ENCODE measurements around the gene RNF151. TPM values are rescaled to one million over a fixed set of nuclear protein-coding genes. Genes with fewer than 3 reads are reported as not detected.
A peak's percentile ranks its signal among the peaks of the same experiment; 100 is the strongest.

Gene RNF151
- polyA plus RNA-seq, 2 of the 4 experiments (the other 2 are of a cell fraction): not detected

DNA sequence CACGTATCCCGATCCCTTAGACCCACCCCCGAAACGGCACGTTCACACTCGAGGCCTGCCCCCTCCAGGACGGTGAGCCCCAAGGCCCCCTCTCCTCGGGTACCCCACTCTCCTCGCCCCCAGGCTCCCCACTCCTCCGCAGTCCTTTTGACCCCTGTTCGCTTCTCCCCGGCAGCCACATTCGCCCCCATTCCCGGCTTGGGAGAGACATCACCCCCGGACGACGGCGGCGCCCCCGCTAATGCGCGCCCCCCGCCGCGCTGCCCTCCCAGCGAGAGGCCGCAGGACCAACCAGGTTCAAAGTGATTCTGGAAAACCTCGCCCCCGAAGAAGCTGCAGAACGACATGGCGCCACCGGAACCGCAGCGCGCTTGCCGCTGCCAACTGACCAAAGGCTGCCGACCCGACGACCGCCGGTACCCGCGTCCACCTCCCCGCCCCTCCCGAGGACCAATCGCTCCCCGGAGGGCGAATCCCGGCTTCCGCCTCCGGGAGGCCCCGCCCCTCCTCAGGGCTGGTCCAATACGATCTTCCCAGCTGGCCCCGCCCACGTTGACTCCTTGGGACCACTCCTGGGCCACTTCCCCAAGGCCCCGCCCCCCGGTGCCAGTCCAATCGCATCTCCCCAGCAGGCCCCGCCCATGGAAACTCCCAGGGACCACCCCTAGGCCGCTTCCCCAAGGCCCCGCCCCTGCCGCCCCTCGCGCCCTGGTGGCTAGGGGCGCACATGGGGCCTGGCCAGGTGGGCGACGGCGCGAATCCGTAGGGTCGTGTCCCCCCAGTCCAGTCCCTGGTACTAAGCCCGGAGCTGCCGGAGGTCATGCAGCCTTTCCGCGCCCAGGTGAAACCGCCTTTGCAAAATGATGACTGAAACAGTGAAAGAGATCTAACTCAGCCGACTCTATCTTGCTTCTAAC lies 23.6 kb upstream of the RNF151 start, which contains the start of gene MSRB1:
TSS of gene MSRB1 (minus strand) at position 390 of the 917 bp plus-strand sequence. CDS start at position 347, 43 bp downstream.
- ATAC-seq (peak; percentile 84 to 93), DNase-seq (ENCODE audit: low read depth in 1 of 2, low spot score in 1 of 2) (peak; percentile 97 to 98), FAIRE-seq (no peak)
- TF ChIP-seq PHF8 (IDR thresholded peaks at IDR 0.05; ENCODE audit: borderline replicate concordance, low read depth) (peak; percentile 90), POLR2AphosphoS2 (conservative IDR thresholded peaks at IDR 0.05; ENCODE audit: low read length) (no peak), GATA3 (IDR thresholded peaks at IDR 0.05; ENCODE audit: borderline replicate concordance) (no peak), MAFK (IDR thresholded peaks at IDR 0.05; ENCODE audit: partially characterized antibody) (no peak), HEYL (CRISPR knock-in tag; IDR thresholded peaks at IDR 0.05) (no peak), HOXB13 (CRISPR knock-in tag; IDR thresholded peaks at IDR 0.05; ENCODE audit: low read depth) (no peak), SREBF2 (IDR thresholded peaks at IDR 0.05) (no peak), TFCP2L1 (CRISPR knock-in tag; IDR thresholded peaks at IDR 0.05) (peak; percentile 62; the same call in 1 of the 2 replicates), BHLHE40 (IDR thresholded peaks at IDR 0.05; ENCODE audit: low read depth, low read length) (no peak), CHD2 (IDR thresholded peaks at IDR 0.05; ENCODE audit: low read length, partially characterized antibody) (no peak), JUN (IDR thresholded peaks at IDR 0.05) (peak in 1 of 2 experiments; percentile 54; a peak in 1 of 5 replicates), POLR2A (IDR thresholded peaks at IDR 0.05; ENCODE audit: low read length) (peak; percentile 90), CHD4 (IDR thresholded peaks at IDR 0.05; ENCODE audit: borderline replicate concordance) (no peak), RFX5 (IDR thresholded peaks at IDR 0.05) (no peak), ESRRA (IDR thresholded peaks at IDR 0.05; ENCODE audit: borderline replicate concordance, low read length) (no peak), TP53 (CRISPR knock-in tag; IDR thresholded peaks at IDR 0.05) (no peak), EHF (CRISPR knock-in tag; IDR thresholded peaks at IDR 0.05) (no peak), ZSCAN20 (CRISPR knock-in tag; IDR thresholded peaks at IDR 0.05) (no peak), HDAC2 (IDR thresholded peaks at IDR 0.05) (no peak), ZNF302 (CRISPR knock-in tag; IDR thresholded peaks at IDR 0.05) (no peak)
- TF ChIP-seq, protein P1, sequence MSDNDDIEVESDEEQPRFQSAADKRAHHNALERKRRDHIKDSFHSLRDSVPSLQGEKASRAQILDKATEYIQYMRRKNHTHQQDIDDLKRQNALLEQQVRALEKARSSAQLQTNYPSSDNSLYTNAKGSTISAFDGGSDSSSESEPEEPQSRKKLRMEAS (IDR thresholded peaks at IDR 0.05): peak; percentile 90
- TF ChIP-seq, protein P2, sequence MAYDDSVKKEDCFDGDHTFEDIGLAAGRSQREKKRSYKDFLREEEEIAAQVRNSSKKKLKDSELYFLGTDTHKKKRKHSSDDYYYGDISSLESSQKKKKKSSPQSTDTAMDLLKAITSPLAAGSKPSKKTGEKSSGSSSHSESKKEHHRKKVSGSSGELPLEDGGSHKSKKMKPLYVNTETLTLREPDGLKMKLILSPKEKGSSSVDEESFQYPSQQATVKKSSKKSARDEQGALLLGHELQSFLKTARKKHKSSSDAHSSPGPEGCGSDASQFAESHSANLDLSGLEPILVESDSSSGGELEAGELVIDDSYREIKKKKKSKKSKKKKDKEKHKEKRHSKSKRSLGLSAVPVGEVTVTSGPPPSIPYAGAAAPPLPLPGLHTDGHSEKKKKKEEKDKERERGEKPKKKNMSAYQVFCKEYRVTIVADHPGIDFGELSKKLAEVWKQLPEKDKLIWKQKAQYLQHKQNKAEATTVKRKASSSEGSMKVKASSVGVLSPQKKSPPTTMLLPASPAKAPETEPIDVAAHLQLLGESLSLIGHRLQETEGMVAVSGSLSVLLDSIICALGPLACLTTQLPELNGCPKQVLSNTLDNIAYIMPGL (CRISPR knock-in tag; IDR thresholded peaks at IDR 0.05; ENCODE audit: borderline replicate concordance): no peak
- TF ChIP-seq, protein P3, sequence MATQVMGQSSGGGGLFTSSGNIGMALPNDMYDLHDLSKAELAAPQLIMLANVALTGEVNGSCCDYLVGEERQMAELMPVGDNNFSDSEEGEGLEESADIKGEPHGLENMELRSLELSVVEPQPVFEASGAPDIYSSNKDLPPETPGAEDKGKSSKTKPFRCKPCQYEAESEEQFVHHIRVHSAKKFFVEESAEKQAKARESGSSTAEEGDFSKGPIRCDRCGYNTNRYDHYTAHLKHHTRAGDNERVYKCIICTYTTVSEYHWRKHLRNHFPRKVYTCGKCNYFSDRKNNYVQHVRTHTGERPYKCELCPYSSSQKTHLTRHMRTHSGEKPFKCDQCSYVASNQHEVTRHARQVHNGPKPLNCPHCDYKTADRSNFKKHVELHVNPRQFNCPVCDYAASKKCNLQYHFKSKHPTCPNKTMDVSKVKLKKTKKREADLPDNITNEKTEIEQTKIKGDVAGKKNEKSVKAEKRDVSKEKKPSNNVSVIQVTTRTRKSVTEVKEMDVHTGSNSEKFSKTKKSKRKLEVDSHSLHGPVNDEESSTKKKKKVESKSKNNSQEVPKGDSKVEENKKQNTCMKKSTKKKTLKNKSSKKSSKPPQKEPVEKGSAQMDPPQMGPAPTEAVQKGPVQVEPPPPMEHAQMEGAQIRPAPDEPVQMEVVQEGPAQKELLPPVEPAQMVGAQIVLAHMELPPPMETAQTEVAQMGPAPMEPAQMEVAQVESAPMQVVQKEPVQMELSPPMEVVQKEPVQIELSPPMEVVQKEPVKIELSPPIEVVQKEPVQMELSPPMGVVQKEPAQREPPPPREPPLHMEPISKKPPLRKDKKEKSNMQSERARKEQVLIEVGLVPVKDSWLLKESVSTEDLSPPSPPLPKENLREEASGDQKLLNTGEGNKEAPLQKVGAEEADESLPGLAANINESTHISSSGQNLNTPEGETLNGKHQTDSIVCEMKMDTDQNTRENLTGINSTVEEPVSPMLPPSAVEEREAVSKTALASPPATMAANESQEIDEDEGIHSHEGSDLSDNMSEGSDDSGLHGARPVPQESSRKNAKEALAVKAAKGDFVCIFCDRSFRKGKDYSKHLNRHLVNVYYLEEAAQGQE (IDR thresholded peaks at IDR 0.05): no peak
- TF ChIP-seq, protein P4, sequence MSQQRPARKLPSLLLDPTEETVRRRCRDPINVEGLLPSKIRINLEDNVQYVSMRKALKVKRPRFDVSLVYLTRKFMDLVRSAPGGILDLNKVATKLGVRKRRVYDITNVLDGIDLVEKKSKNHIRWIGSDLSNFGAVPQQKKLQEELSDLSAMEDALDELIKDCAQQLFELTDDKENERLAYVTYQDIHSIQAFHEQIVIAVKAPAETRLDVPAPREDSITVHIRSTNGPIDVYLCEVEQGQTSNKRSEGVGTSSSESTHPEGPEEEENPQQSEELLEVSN (IDR thresholded peaks at IDR 0.05; ENCODE audit: borderline replicate concordance, low read depth): peak; percentile 65; the same call in 1 of the 2 replicates
- TF ChIP-seq, protein P5, sequence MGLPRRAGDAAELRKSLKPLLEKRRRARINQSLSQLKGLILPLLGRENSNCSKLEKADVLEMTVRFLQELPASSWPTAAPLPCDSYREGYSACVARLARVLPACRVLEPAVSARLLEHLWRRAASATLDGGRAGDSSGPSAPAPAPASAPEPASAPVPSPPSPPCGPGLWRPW (IDR thresholded peaks at IDR 0.05): no peak
- TF ChIP-seq, protein P6, sequence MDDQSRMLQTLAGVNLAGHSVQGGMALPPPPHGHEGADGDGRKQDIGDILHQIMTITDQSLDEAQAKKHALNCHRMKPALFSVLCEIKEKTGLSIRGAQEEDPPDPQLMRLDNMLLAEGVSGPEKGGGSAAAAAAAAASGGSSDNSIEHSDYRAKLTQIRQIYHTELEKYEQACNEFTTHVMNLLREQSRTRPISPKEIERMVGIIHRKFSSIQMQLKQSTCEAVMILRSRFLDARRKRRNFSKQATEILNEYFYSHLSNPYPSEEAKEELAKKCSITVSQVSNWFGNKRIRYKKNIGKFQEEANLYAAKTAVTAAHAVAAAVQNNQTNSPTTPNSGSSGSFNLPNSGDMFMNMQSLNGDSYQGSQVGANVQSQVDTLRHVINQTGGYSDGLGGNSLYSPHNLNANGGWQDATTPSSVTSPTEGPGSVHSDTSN (IDR thresholded peaks at IDR 0.05): no peak
- TF ChIP-seq, protein P7, sequence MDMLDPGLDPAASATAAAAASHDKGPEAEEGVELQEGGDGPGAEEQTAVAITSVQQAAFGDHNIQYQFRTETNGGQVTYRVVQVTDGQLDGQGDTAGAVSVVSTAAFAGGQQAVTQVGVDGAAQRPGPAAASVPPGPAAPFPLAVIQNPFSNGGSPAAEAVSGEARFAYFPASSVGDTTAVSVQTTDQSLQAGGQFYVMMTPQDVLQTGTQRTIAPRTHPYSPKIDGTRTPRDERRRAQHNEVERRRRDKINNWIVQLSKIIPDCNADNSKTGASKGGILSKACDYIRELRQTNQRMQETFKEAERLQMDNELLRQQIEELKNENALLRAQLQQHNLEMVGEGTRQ (IDR thresholded peaks at IDR 0.05): no peak
- peak within 1 kb of the TSS; percentile 84 for H3K4me3 ChIP-seq
- CTCF ChIA-PET: interaction anchor here (1.2 to 7.1 kb wide), 5 partner anchors 11 to 20 kb away, joined by 3 to 63 read pairs (median 7); partner anchors contain the start of gene RPL3L
- H3K9me3 ChIP-seq: no peaks in the 10 kb centered on the region
- WGBS (ENCODE audit: missing lambda C conversion rate): 2% methylated on average over 38 of the region's 77 CpGs
- H3K27ac ChIP-seq: peak within 1 kb of the TSS; percentile 79 to 92
- POLR2A ChIA-PET: interaction anchor here (1.0 to 1.9 kb wide), 4 partner anchors 10 to 21 kb away, joined by 3 to 9 read pairs (median 4); partner anchors contain the start of gene RPS2
- H3K4me1 ChIP-seq: peaks cover 19% of the 10 kb centered on the region
- H3K4me2 ChIP-seq: peak within 1 kb of the TSS; percentile 89

Data from A549 (cell line).